GM19035 (cell line): ENCODE results near the gene MFSD2B.
"Not testable (repeated sequence)": the region's sequence is repeated elsewhere in the genome, so short reads cannot be mapped to it uniquely, and the experiment has no call there.

Experiments used
- ATAC-seq: cut with Tn5 transposase; IDR thresholded peaks from one replicate; pipeline ENCODE4 v1.9.1; 2021; ENCODE audit not compliant: unreplicated experiment

MFSD2B gene, protein sequence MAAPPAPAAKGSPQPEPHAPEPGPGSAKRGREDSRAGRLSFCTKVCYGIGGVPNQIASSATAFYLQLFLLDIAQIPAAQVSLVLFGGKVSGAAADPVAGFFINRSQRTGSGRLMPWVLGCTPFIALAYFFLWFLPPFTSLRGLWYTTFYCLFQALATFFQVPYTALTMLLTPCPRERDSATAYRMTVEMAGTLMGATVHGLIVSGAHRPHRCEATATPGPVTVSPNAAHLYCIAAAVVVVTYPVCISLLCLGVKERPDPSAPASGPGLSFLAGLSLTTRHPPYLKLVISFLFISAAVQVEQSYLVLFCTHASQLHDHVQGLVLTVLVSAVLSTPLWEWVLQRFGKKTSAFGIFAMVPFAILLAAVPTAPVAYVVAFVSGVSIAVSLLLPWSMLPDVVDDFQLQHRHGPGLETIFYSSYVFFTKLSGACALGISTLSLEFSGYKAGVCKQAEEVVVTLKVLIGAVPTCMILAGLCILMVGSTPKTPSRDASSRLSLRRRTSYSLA

DNA sequence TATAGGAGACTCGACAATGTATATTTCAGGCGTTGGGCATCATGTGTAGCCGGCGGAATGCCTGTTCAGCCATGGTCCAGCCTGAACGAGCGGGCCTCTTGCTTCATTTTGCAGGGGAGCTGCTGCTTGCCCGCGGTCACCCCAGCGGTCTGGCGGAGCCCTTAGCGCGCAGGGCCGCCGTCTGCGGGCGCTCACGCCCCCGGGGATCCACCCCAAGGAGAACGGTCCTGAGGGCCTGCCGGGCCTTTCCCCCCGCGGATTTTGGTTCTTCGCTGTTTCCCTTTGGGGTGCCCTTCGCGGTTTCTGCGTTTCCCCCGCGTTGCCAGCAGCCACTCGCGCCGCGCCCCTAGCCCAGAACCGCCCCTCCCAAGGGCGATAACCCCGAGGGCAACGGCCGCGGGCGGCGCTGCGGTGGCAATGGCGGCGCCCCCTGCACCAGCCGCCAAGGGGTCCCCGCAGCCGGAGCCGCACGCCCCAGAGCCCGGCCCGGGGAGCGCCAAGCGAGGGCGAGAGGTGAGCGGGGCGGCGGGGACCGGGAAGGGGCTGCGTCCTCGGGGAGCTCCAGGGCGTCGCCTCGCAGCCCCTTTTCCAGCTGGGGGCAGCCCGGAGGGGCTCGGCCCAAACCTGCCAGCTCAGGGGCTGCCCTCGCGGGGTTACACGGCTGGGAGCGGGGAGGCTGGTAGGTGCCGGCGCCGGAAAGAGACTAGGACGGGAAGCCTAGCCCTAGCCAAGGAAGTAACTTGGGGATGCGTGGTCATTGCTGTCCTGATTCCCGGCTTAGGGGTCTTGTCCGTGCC, at the start of gene MFSD2B:
Gene MFSD2B, plus strand, starts transcription at position 406 of the 797 bp plus-strand sequence. Its CDS starts 12 bp downstream, at position 418.
- no peak for ATAC-seq

DNA sequence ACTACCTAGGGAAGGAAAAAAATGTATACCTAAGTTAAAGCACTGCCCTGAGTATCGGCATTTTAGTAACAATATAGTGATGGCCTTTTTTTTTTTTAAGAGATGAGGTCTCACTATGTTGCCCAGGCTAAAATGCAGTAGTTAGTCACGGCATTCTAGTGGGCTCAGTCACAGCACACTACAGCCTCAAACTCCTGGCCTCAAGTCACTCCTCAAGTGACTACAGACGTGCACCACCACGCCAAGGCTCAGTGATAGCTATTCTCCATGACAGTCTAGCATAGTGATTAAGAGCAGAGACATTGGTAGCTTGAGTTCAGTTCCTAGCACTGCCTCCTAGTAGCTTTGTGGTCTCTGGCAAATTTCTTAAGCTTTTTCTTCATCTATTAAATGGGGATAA, 42.0 kb upstream of the MFSD2B start:
- no peak for ATAC-seq

DNA sequence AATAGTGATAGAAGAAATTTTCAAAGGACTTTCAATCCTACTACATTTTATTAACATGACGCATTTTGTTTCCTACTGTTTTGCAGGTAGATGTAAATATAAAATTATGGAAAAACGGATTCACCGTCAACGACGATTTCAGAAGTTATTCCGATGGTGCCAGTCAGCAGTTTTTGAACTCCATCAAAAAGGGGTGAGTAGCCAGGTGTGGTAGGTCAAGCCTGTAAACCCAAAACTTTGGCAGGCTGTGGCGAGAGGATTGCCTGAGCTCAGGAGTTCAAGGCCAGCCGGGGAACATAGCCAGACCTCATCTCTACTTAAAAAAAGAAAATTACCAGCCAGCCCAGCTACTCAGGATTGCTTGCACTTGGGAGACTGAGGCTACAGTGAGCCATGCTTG, 33.0 kb upstream of the MFSD2B start:
- no peak for ATAC-seq

DNA sequence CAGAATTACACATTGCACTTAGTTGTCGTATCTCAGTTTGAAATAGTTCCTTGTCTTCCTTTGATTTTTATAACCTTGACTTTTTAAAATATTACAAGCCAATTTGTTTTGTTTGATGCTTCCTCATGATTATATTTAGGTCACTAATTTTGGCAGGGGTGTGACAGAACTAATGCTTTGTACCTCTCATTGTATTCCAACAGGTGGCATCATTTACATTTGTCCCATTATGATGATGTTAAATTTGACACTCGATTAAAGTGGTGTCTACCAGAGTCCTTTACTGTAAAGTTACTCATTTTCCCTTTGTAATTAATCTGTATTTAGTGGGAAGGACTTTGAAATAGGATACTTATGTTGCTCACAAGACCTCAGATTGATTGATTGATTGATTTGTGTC, 21.5 kb upstream of the MFSD2B start:
- ATAC-seq: no peak

DNA sequence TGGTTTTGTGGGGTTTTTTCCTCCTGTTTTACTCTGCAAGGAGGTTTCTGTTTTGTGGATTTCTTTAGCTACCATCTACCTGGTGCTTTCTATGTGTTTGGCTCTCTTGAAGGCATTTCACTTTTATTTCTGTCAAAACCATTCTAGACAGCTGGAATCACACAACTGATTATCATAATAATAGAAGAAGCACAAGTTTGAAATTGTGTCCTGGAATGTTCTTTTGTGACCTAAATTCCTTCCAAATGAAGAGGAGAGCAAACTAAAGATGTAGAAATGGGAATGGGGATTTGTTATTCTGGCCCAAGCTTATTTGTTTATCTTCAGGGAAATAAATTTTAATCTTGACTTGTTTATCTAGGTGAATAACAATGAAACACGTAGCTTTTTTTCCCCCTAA, 17.0 kb upstream of the MFSD2B start:
- ATAC-seq: no peak

DNA sequence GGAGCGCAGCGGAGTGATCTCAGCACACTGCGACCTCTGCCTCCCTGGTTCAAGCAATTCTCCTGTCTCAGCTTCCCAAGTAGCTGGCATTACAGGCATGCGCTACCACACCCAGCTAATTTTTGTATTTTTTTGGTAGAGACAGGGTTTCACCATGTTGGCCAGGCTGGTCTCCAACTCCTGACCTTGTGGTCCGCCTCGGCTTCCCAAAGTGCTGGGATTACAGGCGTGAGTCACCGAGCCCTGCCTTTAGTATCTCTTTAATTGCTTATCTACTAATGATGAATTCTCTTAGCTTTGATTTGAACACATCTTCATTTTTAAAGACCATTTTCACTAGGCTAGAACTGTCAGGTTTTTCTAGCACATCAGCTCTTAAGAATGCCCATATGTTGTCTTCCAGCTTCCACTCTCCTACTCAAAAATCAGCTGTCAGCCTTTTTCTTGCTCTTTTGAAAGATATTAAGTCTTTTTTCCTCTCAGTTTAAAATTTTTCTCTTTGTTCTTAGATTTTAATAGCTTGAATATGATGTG, 16.1 kb upstream of the MFSD2B start:
- no peak for ATAC-seq

DNA sequence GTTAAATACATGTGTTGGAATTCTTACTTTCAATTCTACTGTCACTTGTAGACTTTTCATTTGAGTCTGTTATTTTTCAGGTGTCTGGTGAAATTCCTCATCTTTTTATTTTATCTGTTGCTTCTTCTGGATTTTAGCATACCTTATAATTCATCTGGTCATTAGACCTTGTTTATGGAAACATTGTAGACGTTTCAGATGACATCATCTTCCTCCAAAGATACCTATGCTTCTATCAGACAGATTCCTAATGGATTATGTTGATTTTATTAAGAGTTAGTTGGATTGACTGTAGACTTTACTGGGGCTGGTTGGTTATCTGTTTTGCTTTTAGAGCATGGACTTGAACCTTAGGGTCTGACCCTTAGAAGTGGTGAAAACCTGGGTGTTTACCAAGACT, 15.3 kb upstream of the MFSD2B start:
- no peak for ATAC-seq

DNA sequence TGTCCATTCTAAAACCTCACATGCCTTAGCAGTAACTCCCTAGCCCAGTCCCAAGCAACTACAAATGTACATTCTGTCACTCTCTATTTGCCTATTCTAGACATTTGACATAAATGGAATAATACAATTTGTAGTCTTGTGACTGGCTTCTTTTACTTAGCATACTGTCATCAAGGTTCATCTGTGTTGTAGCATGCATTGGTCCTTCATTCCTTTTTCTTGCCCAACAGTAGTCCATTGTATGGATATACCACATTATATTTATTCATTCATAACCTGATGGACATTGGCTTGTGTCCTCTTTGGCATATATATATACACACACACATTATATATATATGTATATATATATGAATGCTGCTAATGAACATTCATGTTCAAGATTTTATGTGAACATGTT, 2.2 kb upstream of the MFSD2B start:
- no peak for ATAC-seq

DNA sequence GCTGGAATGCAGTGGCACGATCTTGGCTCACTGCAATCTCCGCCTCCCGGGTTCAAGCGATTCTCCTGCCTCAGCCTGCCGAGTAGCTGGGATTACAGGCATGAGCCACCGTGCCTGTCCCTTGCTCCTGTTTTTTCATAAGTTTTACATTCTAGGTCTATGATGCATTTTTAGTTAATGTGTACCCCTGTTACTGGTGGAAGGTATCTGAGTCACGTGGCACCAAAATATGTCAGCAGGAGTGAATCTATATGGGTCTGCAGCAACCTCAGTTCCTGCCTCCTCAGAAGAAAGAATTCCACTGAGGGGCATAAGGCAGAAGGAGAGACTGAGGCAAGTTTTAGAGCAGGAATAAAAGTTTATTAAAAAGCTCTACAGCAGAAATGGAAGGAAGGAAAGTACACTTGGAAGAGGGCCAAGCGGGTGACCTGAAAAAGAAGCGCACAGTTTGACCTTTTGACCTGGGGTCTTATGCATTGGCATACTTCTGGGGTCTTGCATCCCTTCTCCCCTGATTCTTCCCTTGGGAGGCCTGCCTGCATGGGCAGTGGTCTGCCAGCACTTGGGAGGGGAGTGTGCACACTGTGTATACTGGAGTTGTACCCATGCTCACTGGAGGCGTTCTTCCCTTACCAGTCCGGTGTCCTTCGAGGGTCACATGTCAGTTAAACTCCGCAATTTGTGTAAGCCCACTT, 1.1 kb upstream of the MFSD2B start:
- ATAC-seq: no peak

DNA sequence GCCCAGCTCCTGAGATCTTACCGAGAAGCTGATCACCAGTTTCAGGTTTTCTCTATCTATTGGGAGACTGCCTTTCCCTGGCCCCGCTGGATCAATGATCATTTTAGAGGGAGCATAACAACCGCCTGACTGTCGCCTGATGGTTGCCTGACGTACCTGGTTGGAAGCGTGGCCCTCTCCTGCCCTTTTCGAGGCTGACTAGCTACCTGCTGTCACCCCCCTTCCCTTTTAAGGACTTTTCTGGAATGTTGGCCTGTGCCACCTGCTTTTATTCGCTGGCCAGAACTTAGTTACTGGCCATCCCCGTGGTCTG, 562 bp upstream of the MFSD2B start:
- ATAC-seq: no peak

DNA sequence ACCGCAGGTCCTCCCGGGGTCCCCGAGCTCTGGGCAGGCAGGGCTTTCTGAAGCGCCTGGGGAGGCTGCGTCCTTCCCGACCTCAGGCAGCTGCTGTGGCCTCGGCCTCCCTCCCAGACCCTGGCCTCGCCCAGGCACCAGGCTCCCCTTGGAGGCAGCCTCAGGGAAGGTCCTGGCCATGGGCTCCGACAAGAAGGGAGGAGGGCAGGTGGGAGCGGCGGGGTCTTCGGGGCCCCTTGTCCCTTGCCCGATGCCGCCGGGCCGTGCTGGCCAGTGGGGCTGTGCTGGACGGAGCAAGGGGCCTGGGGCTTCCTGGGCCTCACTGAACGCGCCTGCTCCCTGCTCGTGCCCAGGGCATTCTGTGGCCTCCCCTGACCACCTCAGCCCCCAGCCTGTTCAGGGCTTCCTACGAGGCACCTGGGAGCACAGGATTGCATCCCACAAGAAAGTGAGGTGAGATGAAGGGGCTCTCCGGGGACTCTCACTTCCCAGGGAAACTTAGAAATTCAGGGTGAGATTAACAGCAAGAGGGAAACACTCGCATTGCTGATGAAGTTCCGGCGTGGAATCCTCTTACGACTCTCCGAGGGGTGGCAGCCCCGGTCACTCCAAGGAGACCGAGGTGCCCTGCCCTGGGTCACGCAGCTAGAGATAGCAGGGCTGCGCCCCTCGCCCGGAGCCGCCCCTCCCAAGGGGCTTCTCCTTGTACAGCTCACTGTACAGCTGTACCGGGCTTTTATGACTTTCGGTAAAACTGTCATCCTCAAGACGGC, 778 bp downstream of the MFSD2B start:
- ATAC-seq: no peak

DNA sequence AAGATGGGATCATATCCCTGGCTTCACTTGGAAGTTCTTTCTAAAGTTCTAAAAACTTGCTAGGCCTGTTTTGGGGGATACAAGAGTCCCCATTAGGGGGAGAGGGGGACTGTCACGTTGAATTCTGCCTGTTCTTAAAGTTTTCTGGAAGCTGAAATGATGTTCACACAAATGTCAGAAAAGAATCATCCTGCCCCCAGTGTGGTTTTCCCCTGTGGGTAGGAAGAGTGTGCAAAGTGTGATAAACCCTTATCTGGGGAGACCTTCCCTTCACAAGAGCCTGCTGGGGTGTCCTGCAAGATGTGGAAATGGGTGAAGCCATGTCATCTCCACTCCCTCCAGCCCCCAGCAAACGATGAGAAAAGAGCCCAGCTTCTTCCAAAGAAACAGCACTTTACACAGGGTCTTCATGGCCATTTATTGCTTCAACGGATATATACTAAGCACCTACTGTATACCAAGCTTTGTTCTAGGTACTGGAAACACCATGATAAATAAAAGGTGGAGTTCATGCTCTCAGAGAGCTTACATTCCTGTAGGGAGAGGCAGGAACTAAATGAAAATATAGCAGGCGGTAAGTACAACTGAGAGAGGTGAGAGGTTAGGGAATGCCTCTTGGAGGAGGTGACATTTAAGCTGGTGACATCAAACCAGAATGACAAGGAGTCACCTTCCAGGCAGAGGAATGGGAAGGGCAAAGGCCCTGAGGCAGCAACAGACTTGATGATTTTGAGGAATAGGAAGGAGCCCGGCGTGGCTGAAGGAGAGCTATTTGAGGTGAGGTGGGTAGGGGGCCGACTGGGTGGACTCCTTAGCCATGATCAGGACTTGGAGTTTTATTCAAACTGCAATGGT, 1.6 kb downstream of the MFSD2B start:
- ATAC-seq: no peak

DNA sequence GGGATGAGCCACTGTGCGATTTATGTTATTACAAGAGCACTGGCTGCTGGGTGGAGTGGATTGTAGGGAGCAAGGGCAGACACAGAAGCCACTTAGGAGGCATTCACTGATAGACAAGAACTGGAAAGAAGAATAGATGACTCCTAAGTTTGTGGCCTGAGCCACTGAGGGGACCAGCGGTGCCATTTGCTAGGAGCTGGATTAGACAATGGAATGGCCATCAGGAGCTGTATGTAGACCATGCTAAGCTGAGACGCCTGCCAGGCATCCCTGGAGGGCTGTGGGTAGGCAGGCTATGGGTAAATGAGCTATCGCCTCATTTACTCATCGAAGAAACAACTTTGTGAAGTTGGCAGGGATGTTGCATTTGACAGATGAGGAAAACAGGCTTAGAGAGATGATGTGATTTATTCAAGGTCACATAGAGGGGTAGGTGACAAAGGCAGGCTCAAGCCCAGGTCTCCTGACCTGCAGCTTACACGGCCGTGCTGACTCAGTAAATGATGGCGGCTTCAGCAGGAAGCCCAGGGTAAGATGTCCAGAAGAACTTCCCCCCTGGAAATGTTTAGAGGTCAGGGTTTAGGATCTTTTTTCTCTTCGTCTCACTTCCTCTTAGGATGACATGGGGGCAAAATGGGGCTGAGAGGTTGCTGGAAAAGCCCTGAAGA, 2.8 kb downstream of the MFSD2B start:
- no peak for ATAC-seq

DNA sequence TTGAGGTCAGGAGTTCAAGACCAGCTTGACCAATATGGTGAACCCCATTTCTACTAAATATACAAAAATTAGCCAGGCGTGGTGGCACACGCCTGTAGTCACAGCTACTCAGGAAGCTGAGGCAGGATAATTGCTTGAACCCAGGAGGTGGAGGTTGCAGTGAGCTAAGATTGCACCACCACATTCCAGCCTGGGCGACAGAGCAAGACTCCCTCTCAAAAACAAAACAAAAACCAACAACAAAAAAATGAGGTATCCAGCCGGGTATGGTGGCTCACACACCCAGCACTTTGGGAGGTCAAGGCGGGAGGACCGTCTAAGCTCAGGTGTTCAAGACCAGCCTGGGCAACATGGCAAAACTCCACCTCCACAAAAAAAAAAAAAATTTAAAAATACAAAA, 5.0 kb downstream of the MFSD2B start:
- ATAC-seq: not testable (repeated sequence)

DNA sequence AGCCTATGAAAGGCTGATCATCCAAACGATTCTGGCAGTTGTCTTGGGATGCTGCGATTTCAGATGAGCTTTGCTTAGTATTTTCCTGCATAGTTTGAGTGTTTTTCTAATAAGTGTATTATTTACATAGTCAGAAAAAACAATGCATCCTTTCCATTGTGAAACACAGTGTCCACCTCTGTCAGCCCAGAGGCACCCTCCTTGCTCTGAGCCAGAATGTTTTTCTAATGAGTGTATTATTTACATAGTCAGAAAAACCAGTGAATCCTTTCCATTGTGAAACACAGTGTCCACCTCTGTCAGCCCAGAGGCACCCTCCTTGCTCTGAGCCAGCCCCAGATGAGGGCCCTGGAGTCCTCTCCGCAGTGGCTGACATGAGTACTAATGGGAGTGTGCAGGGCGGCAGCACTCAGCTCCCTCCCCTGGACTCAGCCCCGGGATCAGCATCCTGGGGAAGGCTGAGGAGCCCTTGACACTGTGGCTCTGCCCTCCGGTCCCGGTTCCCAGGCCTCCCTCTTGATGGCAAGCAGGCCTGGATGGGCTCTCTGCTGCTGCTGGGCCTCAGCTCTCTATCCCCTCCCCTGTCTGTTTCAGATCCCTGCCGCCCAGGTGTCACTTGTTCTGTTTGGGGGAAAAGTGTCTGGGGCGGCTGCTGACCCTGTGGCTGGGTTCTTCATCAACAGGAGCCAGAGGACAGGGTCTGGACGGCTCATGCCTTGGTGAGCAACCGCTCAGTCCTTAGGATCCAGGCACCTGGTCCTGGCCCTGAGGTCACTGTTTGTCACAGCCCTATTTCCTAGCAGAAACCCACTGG, 5.9 kb downstream of the MFSD2B start:
- no peak for ATAC-seq

DNA sequence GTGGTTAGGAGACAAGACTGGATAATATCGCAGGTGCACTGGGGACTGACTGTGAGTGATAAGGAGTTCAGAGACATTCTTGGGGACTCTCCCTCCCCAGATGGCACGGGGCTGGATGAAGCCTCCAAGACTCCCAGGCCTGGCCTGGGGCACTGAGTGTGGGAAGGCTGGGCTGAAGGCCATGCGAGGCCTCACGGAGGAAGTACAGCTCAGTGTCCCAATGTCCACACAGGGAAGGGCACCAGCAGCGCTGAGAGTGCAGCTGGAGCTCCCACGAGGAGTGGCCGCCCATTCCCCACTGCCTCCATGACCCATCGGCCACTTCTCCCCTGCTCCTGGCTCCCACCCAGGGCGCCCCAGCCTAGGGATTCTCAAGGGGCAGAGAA, 6.5 kb downstream of the MFSD2B start:
- no peak for ATAC-seq

DNA sequence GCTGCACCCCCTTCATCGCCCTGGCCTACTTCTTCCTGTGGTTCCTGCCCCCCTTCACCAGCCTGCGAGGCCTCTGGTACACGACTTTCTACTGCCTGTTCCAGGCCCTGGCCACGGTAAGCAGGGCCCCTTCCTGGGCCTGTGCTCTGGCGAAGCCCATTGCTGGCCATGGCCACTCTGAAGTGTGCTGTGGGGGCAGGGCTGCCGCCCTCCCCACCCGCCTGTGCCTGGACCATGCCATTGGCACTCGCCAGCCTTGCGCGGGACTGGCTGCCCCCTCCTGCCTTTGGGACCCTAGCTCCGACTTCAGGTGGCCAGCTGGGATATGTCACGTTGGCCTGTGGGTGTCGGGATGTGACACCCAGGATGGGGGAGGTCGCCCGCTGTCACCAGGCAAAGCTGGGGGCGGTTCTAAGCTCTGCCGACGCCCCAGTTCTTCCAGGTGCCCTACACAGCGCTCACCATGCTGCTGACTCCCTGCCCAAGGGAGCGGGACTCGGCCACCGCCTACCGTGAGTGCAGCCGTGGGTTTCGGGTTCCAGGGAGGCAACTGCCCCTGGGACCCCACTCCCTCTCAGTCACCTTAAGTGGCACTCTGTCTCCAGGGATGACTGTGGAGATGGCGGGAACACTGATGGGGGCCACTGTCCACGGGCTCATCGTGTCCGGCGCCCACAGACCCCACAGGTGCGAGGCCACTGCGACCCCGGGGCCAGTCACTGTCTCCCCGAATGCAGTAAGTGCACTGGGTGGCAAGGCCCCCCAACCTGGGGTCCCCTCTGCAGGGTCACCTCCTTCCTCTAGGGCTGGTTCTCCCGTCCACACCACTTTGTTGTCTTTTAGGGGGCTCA, 7.2 kb downstream of the MFSD2B start:
- ATAC-seq: no peak

DNA sequence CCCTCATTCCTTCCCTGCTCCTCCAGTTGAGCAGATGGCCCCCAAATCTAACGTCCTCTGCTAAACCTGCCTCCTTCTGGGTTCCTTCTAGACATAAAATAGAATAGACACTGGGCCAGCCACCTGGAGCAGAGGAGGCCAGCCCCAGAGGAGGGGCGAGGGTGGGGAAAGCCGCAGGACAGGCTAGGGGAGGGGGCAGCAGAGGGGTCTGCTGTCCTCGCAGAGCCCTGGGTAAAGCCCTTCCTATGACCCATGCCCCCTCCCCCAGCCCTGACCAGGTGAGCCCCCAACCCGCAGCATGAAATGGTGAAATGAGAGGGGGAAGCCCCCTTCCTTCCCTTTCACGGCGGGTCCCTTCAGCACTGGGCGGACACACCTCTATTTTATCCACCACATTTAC, 7.8 kb downstream of the MFSD2B start:
- ATAC-seq: no peak
